ENCODE measurements around the gene TMEM156. TPM values are rescaled to one million over a fixed set of nuclear protein-coding genes. Genes with fewer than 3 reads are reported as not detected.
A peak's percentile ranks its signal among the peaks of the same experiment; 100 is the strongest.
"Not testable (repeated sequence)": the region's sequence is repeated elsewhere in the genome, so short reads cannot be mapped to it uniquely, and the experiment has no call there.

TMEM156 gene
- total RNA-seq, 6 experiments from 2014 or later = 0.07 to 0.48 (median 0.41) TPM

DNA sequence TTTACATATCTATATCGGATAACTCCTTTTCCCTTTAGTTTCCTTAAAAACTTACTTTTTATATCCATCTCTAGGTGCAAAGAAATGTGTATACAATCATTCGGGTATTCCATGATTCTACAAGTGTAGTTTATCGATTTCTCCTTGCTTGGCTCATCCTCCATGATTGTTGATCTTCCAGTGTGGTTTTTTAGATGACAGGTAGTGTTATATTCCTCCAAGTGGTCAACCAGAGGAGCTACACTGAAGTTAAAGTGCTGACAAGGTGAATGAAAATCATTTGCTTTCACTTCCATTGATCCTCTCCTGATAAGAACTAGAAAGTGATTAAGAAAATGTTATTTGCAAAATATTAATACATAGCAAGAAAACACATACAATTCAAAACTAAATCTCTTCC lies 38.5 kb downstream of the TMEM156 start:
- Mint-ChIP-seq H3K27ac (no peak overlapping the region), H3K27me3 (ENCODE audit: insufficient read depth) (no peaks in the 10 kb centered on the region; the same call in 1 of the 2 replicates), H3K36me3 (ENCODE audit: low read depth) (no peaks in the 10 kb centered on the region), H3K4me1 (ENCODE audit: low read depth) (peaks cover 17% of the 10 kb centered on the region), H3K9me3 (no peaks in the 10 kb centered on the region), H3K4me3 (no peak overlapping the region)
- DNase-seq = no peak
- TF ChIP-seq, protein P1, sequence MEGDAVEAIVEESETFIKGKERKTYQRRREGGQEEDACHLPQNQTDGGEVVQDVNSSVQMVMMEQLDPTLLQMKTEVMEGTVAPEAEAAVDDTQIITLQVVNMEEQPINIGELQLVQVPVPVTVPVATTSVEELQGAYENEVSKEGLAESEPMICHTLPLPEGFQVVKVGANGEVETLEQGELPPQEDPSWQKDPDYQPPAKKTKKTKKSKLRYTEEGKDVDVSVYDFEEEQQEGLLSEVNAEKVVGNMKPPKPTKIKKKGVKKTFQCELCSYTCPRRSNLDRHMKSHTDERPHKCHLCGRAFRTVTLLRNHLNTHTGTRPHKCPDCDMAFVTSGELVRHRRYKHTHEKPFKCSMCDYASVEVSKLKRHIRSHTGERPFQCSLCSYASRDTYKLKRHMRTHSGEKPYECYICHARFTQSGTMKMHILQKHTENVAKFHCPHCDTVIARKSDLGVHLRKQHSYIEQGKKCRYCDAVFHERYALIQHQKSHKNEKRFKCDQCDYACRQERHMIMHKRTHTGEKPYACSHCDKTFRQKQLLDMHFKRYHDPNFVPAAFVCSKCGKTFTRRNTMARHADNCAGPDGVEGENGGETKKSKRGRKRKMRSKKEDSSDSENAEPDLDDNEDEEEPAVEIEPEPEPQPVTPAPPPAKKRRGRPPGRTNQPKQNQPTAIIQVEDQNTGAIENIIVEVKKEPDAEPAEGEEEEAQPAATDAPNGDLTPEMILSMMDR (IDR thresholded peaks at IDR 0.05) = peak; percentile 49

DNA sequence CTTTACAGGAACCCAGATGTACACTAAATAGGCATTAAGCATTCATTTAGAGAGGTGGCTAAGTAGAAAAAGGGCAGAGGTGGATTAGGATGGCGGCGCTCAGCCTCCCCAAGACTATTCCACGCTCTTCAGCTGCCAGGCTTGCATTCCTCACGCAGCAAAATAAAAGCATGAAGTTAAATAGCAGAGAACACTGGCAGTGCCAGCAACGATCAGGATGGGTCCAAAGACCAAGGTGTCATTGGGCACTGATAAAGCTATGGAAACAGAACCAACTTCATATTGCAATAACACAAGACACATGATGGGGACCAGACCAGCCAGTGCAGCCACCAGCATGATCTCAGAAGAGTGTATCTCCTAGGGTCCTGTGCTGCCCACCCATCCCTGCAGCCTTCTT lies 42.0 kb downstream of the TMEM156 start:
- Mint-ChIP-seq H3K9me3 (no peaks in the 10 kb centered on the region), H3K4me3 (no peak overlapping the region), H3K27me3 (ENCODE audit: insufficient read depth) (no peaks in the 10 kb centered on the region; the same call in 1 of the 2 replicates), H3K36me3 (ENCODE audit: low read depth) (no peaks in the 10 kb centered on the region), H3K4me1 (ENCODE audit: low read depth) (peaks cover 25% of the 10 kb centered on the region), H3K27ac (no peak overlapping the region)
- TF ChIP-seq, protein P1 (IDR thresholded peaks at IDR 0.05) = no peak
- no peak for DNase-seq

- H3K9me3 Mint-ChIP-seq = no peaks in the 10 kb centered on the region
- DNase-seq = peak; percentile 32
- peaks cover 24% of the 10 kb centered on the region for H3K4me1 Mint-ChIP-seq (ENCODE audit: low read depth)
- H3K4me3 Mint-ChIP-seq = no peak overlapping the region
- no peaks in the 10 kb centered on the region for H3K36me3 Mint-ChIP-seq (ENCODE audit: low read depth)
- H3K27me3 Mint-ChIP-seq (ENCODE audit: insufficient read depth) = no peaks in the 10 kb centered on the region; the same call in 1 of the 2 replicates
- TF ChIP-seq, protein P1 (IDR thresholded peaks at IDR 0.05) = no peak
- H3K27ac Mint-ChIP-seq = no peak overlapping the region; the same call in 1 of the 2 replicates
These were observed 42.7 kb downstream of the TMEM156 start for GRCh38 chr4:38989487-38989886.

GRCh38 chr4:38988353-38988752 lies 43.9 kb downstream of the TMEM156 start:
- H3K36me3 Mint-ChIP-seq (ENCODE audit: low read depth); DNase-seq; H3K9me3 Mint-ChIP-seq; H3K4me3 Mint-ChIP-seq; H3K27me3 Mint-ChIP-seq (ENCODE audit: insufficient read depth); H3K27ac Mint-ChIP-seq: not testable (repeated sequence)
- H3K4me1 Mint-ChIP-seq (ENCODE audit: low read depth) = peaks cover 36% of the 10 kb centered on the region

GRCh38 chr4:38987491-38987890 lies 44.7 kb downstream of the TMEM156 start:
- TF ChIP-seq, protein P1 (IDR thresholded peaks at IDR 0.05) = no peak
- no peak for DNase-seq
- Mint-ChIP-seq H3K9me3 (no peaks in the 10 kb centered on the region), H3K36me3 (ENCODE audit: low read depth) (no peaks in the 10 kb centered on the region), H3K4me3 (no peak overlapping the region), H3K27ac (no peak overlapping the region), H3K4me1 (ENCODE audit: low read depth) (peaks cover 43% of the 10 kb centered on the region), H3K27me3 (ENCODE audit: insufficient read depth) (no peaks in the 10 kb centered on the region; the same call in 1 of the 2 replicates)

DNA sequence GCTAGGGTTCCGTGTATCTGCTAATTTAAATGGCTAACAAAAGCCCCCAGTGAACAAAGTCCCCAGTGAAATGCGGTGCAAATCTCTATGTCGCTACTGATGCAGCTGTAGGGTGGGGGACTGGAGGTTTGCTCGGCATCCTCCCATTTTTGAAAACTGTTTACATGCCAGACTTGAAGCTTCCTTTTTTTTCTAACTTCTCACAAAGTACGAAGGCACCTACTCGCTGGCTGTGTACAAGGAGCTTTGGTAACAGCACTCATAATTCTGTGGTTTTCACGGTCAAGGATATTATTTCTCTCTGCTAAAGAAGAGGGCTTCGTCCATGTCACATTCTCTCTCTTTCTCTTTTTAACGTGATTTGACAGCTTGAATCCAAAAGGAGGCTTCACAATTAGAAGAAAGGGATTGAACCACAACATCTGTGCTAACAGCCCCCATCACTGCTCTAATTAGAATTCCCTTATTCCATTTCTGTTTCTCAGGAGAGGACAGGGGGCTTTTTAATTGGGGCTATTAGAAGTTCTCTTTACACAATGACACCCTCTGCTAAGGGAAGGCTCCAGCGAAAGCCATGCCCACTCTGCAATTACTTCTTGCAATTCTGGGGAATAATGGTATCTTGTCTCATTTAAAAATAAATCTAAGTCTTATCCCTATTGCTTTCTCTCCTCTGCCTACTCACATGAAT lies 46.7 kb downstream of the TMEM156 start:
- TF ChIP-seq, protein P1 (IDR thresholded peaks at IDR 0.05) = no peak

More for the DNA sequence above, 46.7 kb downstream of the TMEM156 start:
- H3K27me3 Mint-ChIP-seq (ENCODE audit: insufficient read depth) = no peaks in the 10 kb centered on the region; the same call in 1 of the 2 replicates
- H3K27ac Mint-ChIP-seq = no peak overlapping the region
- no peaks in the 10 kb centered on the region for H3K9me3 Mint-ChIP-seq
- peaks cover 63% of the 10 kb centered on the region for H3K4me1 Mint-ChIP-seq (ENCODE audit: low read depth)
- H3K4me3 Mint-ChIP-seq = no peak overlapping the region
- no peaks in the 10 kb centered on the region for H3K36me3 Mint-ChIP-seq (ENCODE audit: low read depth)
- DNase-seq = no peak

Measured in HFFc6 (cell line).